HepG2 (cell line): Measurements from ENCODE around the gene PSPH. TPM values are rescaled to one million over a fixed set of nuclear protein-coding genes. Genes with fewer than 3 reads are reported as not detected.

Experiments
- ATAC-seq: fragments of 200-7000 bp; cut with Tn5 transposase; 3 replicates; pipeline ENCODE4 v1.9.1; 2020; ENCODE audit warnings: mild to moderate bottlenecking, moderate library complexity
- BruUV-seq: library from RNA; stranded (reverse); fragments of 400-500 nt; replicated peaks from 2 replicates; lab custom pipeline; 2021; lab: Mats Ljungman, UMichigan
- CTCF ChIA-PET: fragments of 300-600 bp; formaldehyde crosslinking; extraction: SDS; loops from one replicate; lab custom pipeline; 2021; ENCODE audit warnings: low total read pairs, inconsistent platforms, low intra/inter-chr PET ratio; lab: Yijun Ruan, JAX
- POLR2A ChIA-PET: fragments of 350-600 bp; sonication (Branson Sonifier 250); formaldehyde crosslinking; loops from one replicate; lab custom pipeline; 2020; ENCODE audit warnings: antibody characterized with exemption, inconsistent platforms; lab: Yijun Ruan, JAX
- DNase-seq: peaks from one replicate; pipeline ENCODE4 v3.0.0-alpha.2; 2015; ENCODE audit warnings: low spot score
- FAIRE-seq: peaks from 3 replicates; lab custom pipeline; 2011; peaks lifted over from hg19 to GRCh38; lab: Jason Lieb, UNC
- H2AFZ ChIP-seq: one replicate; pipeline ENCODE4 v1.6.1; 2011; ENCODE audit warnings: low read length, inconsistent platforms
- H3K27ac ChIP-seq: fragments of 300-600 bp; 3 replicates; pipeline ENCODE4 v1.8.0; 2011; ENCODE audit warnings: mixed run types, mild to moderate bottlenecking, mixed read lengths, low read length, inconsistent platforms; ENCODE audit not compliant: insufficient read depth; ENCODE audit errors: extremely low read length
- H3K27me3 ChIP-seq, 2 experiments: fragments of 200-600 bp in 1 of 2; 2 replicates in 1 of 2; 3 replicates in 1 of 2; pipeline versions ENCODE4 v1.6.0 to v1.8.0; 2011; ENCODE audit warnings: low read length in 2 of 2, mild to moderate bottlenecking in 2 of 2, moderate library complexity in 2 of 2, inconsistent platforms in 1 of 2; ENCODE audit not compliant: insufficient read depth in 2 of 2, control insufficient read depth in 1 of 2
- H3K36me3 ChIP-seq, 2 experiments: fragments of 200-600 bp in 1 of 2; replicated peaks in 1 of 2; 2 replicates in 1 of 2; 3 replicates in 1 of 2; pipeline versions ENCODE4 v1.5.1 to v1.8.0; 2011; ENCODE audit warnings: low read length in 2 of 2, inconsistent platforms in 1 of 2; ENCODE audit not compliant: insufficient read depth in 2 of 2, control insufficient read depth in 1 of 2
- H3K4me1 ChIP-seq: 2 replicates; pipeline ENCODE4 v1.5.1; 2012; ENCODE audit warnings: low read length, inconsistent platforms; ENCODE audit not compliant: insufficient read depth
- H3K4me2 ChIP-seq: 2 replicates; pipeline ENCODE4 v1.6.0; 2011; ENCODE audit warnings: low read depth, low read length, inconsistent platforms
- H3K4me3 ChIP-seq, 3 experiments: fragments of 200-600 bp in 1 of 3; sonication (generic), shearing (Covaris generic) in 1 of 3; replicated peaks in 1 of 3; 2 replicates each; pipeline ENCODE4 v1.5.1; 2011 to 2016; ENCODE audit warnings: low read length in 3 of 3, inconsistent platforms in 2 of 3, low read depth in 2 of 3, mild to moderate bottlenecking in 2 of 3, control low read depth in 1 of 3, mixed read lengths in 1 of 3; ENCODE audit not compliant: insufficient read depth in 1 of 3
- H3K79me2 ChIP-seq: one replicate; pipeline ENCODE4 v1.6.1; 2011; ENCODE audit warnings: low read length, inconsistent platforms; ENCODE audit not compliant: insufficient read depth
- H3K9ac ChIP-seq: 2 replicates; pipeline ENCODE4 v1.6.0; 2011; ENCODE audit warnings: mild to moderate bottlenecking, low read depth, low read length, inconsistent platforms; ENCODE audit not compliant: insufficient read depth
- H3K9me3 ChIP-seq: 2 replicates; pipeline ENCODE4 v1.5.1; 2012; ENCODE audit warnings: mild to moderate bottlenecking, low read length
- H4K20me1 ChIP-seq: 2 replicates; pipeline ENCODE4 v1.6.0; 2011; ENCODE audit warnings: inconsistent platforms, mild to moderate bottlenecking, low read length, moderate library complexity; ENCODE audit not compliant: insufficient read depth
- AFF4 ChIP-seq: sonication (generic); formaldehyde crosslinking; IDR thresholded peaks from 2 replicates; pipeline ENCODE4 v1.4.0; 2020; ENCODE audit warnings: missing genetic modification reagents
- AGO2 ChIP-seq: fragments of 200-400 bp; formaldehyde crosslinking; optimal IDR thresholded peaks from 2 replicates; pipeline ENCODE3; 2017; ENCODE audit warnings: mild to moderate bottlenecking, low read depth, low read length, moderate library complexity
- AKAP8 ChIP-seq: sonication (generic); formaldehyde crosslinking; IDR thresholded peaks from 2 replicates; pipeline ENCODE4 v1.5.1; 2020; ENCODE audit warnings: mild to moderate bottlenecking, missing genetic modification reagents
- ZBTB33 ChIP-seq: sonication (generic); formaldehyde crosslinking; IDR thresholded peaks from 2 replicates; pipeline ENCODE4 v1.4.0; 2020; ENCODE audit warnings: missing genetic modification reagents
- WGBS: methylation state at CpG from one replicate; pipeline ENCODE4 v1.1.6; 2017; ENCODE audit warnings: low lambda C conversion rate; 5-methylcytosine and 5-hydroxymethylcytosine counted together
- in situ Hi-C: cut with HindIII; loops from 2 replicates; pipeline ENCODE4 v1.10.0; 2017; ENCODE audit warnings: low pct_unique_long_range_greater_than_20kb; ENCODE audit not compliant: extremely low pct_ligation_motif_present
- intact Hi-C: fragments of 100-400 bp; cut with micrococcal nuclease; formaldehyde crosslinking; loops from one replicate; pipeline ENCODE4 v1.10.0; 2022; ENCODE audit not compliant: unreplicated experiment
- polyA plus RNA-seq, 8 experiments: library from polyadenylated mRNA; depleted of rRNA in 3 of 8; stranded (reverse) in 7 of 8; unstranded in 1 of 8; fragments of >200 nt; fragmentation: Illumina TruSeq in 4 of 8; extraction: Trizol in 4 of 8; gene quantifications; 2 replicates each; pipeline versions ENCODE4 v1.2.1 to v1.2.3, GENCODE V29; 2011 to 2016; ENCODE audit warnings: low read depth in 4 of 8, missing spikeins in 1 of 8, mixed read lengths in 1 of 8; ENCODE audit not compliant: insufficient read depth in 1 of 8
- total RNA-seq, 5 experiments: library from RNA; depleted of rRNA; stranded (reverse); fragments of >200 nt; fragmentation: Illumina TruSeq; extraction: Trizol; gene quantifications; 2 replicates each; pipeline ENCODE4 v1.2.3, GENCODE V29; 2016; ENCODE audit warnings: low read depth in 1 of 5

The PSPH gene
- total and polyA plus RNA-seq, 2 of the 13 experiments (the other 11 are each of a cell fraction or from before 2014, with no cell fraction given) = 85.5 to 124 TPM

- in situ Hi-C loops (loop anchor here (10.0 to 25.0 kb wide), 2 partner anchors 316 to 433 kb away; no protein-coding TSS in a partner anchor), intact Hi-C loops (loop anchor here (10.0 kb wide), 1 partner anchor 333 kb away; no protein-coding TSS in a partner anchor)
- Histone ChIP-seq H3K27ac (no peak overlapping the region), H3K9me3 (no peaks in the 10 kb centered on the region), H3K27me3 (no peaks in the 10 kb centered on the region), H3K4me3 (no peak overlapping the region), H4K20me1 (no peaks in the 10 kb centered on the region), H3K79me2 (no peaks in the 10 kb centered on the region), H3K36me3 (peaks cover 2 to 3% of the 10 kb centered on the region in 2 experiments; a peak in 3 of 5 replicates), H3K4me1 (peaks cover 29% of the 10 kb centered on the region), H3K4me2 (no peak overlapping the region), H2AFZ (no peak overlapping the region), H3K9ac (no peak overlapping the region)
- no peak for ATAC-seq
- FAIRE-seq = no peak
- TF ChIP-seq AFF4 (CRISPR knock-in tag) = no peak
- TF ChIP-seq AKAP8 (CRISPR knock-in tag) = no peak
- TF ChIP-seq ZBTB33 (CRISPR knock-in tag) = peak; percentile 86
- peak; percentile 41 for TF ChIP-seq AGO2
- ChIA-PET POLR2A (no interaction called here), CTCF (no interaction called here)
- no CpG with 5 or more reads among the region's 16 CpGs for WGBS
- no peak for DNase-seq
- BruUV-seq = no TSS peak
Measured at GRCh38 chr7:56078196-56078595, 27.0 kb upstream of the PSPH start.
